Brain microvascular endothelial cell (primary cell): Measurements from ENCODE around the gene GDI2.

Source experiments
- DNase-seq: peaks from one replicate; pipeline ENCODE4 v3.0.0-alpha.2; 2020
- H3K27ac ChIP-seq: fragments of 250-450 bp; sonication (Bioruptor Pico); 2 replicates; pipeline ENCODE4 v1.5.1; 2020; ENCODE audit warnings: mild to moderate bottlenecking, moderate library complexity
- H3K27me3 ChIP-seq: fragments of 250-450 bp; sonication (Bioruptor Pico); replicated peaks from 2 replicates; pipeline ENCODE4 v1.5.1; 2020; ENCODE audit warnings: mild to moderate bottlenecking
- H3K36me3 ChIP-seq: fragments of 250-450 bp; sonication (Bioruptor Pico); replicated peaks from 2 replicates; pipeline ENCODE4 v1.5.1; 2020; ENCODE audit warnings: mild to moderate bottlenecking
- H3K4me3 ChIP-seq: 2 replicates; pipeline ENCODE4 v1.5.1; 2011; ENCODE audit warnings: low read depth, mild to moderate bottlenecking, control low read depth, low read length, moderate library complexity
- in situ Hi-C: cut with HindIII; loops from 2 replicates; pipeline ENCODE4 v1.10.0; 2017; ENCODE audit warnings: low sequenced_read_pairs, low pct_ligation_motif_present
- TF ChIP-seq, protein P1 (sequence below): IDR thresholded peaks from 2 replicates; pipeline ENCODE4 v1.5.1; 2011; ENCODE audit warnings: low read depth, mild to moderate bottlenecking, moderate library complexity, low read length, control low read depth, inconsistent platforms; ENCODE audit errors: missing control alignments

Gene GDI2

DNA sequence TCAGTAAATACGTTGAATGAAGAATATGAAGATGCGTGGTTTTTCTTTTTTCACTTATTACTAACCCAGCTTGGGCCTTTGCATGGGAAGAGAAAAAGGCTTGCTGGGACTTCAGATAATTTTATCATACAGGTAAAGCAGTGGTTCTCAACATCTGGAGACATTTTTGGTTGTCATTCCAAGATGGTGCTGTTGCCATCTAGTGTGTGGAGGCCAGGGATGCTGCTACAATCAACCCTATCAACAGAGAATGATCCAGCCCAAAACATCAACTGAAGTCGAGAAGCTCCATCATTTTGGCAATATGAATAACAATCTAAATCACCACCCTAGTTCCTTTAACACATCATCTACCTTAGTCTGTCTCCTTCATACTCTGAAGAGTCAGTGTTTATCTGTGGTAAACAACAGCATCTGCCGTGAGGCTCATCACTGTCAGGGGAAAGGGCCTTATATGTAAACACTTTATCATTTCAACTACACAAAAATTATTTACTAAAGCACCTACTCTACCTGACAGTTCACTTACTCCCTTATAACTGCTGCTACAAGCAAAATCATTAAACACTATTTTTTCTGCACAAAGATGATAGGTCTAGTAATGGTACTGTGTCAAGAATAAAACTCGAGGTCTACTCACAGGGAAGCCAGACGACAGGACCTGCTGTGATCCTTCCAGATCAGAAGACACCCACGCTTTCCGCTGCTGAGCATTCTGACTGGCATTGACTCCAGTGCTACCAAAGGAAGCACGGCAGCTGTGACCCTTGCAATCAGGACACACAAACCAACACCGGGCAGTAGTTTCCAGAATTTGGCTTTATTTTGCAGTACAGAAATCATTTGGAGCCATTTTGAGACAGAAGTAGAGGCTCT lies 48.6 kb downstream of the GDI2 start:
- Histone ChIP-seq H3K27me3 (no peaks in the 10 kb centered on the region), H3K4me3 (no peak overlapping the region), H3K27ac (no peak overlapping the region), H3K36me3 (peaks cover 81% of the 10 kb centered on the region)
- in situ Hi-C loops = no loop called here
- TF ChIP-seq, protein P1, sequence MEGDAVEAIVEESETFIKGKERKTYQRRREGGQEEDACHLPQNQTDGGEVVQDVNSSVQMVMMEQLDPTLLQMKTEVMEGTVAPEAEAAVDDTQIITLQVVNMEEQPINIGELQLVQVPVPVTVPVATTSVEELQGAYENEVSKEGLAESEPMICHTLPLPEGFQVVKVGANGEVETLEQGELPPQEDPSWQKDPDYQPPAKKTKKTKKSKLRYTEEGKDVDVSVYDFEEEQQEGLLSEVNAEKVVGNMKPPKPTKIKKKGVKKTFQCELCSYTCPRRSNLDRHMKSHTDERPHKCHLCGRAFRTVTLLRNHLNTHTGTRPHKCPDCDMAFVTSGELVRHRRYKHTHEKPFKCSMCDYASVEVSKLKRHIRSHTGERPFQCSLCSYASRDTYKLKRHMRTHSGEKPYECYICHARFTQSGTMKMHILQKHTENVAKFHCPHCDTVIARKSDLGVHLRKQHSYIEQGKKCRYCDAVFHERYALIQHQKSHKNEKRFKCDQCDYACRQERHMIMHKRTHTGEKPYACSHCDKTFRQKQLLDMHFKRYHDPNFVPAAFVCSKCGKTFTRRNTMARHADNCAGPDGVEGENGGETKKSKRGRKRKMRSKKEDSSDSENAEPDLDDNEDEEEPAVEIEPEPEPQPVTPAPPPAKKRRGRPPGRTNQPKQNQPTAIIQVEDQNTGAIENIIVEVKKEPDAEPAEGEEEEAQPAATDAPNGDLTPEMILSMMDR = no peak
- DNase-seq = no peak

GRCh38 chr10:5762531-5762930 lies 50.7 kb downstream of the GDI2 start:
- Histone ChIP-seq H3K4me3 (no peak overlapping the region), H3K36me3 (peaks cover 86% of the 10 kb centered on the region), H3K27ac (no peak overlapping the region), H3K27me3 (no peaks in the 10 kb centered on the region)
- TF ChIP-seq, protein P1 = no peak
- in situ Hi-C loops = no loop called here
- DNase-seq = no peak

GRCh38 chr10:5761220-5761619 lies 52.0 kb downstream of the GDI2 start:
- TF ChIP-seq, protein P1 = no peak
- DNase-seq = no peak
- H3K36me3 ChIP-seq = peaks cover 84% of the 10 kb centered on the region
- no peak overlapping the region for H3K27ac ChIP-seq
- H3K4me3 ChIP-seq = no peak overlapping the region
- no peaks in the 10 kb centered on the region for H3K27me3 ChIP-seq
- in situ Hi-C loops = no loop called here

GRCh38 chr10:5760515-5760914 lies 52.7 kb downstream of the GDI2 start:
- TF ChIP-seq, protein P1 = no peak
- peaks cover 76% of the 10 kb centered on the region for H3K36me3 ChIP-seq
- no peaks in the 10 kb centered on the region for H3K27me3 ChIP-seq
- no peak for DNase-seq
- in situ Hi-C loops = no loop called here
- H3K27ac ChIP-seq = no peak overlapping the region
- H3K4me3 ChIP-seq = no peak overlapping the region

- TF ChIP-seq, protein P1 = no peak
- H3K36me3 ChIP-seq = peaks cover 61% of the 10 kb centered on the region
- DNase-seq = no peak
- in situ Hi-C loops = no loop called here
- no peak overlapping the region for H3K27ac ChIP-seq
- H3K27me3 ChIP-seq = no peaks in the 10 kb centered on the region
- H3K4me3 ChIP-seq = no peak overlapping the region
Observed at GRCh38 chr10:5758927-5759326, 54.3 kb downstream of the GDI2 start.
